Choroid plexus epithelial cell (primary cell): ENCODE data around the gene STATH.

Source experiments
- DNase-seq: peaks from one replicate; pipeline ENCODE4 v3.0.0-alpha.2; 2010; ENCODE audit warnings: low read depth
- H3K4me3 ChIP-seq: 2 replicates; pipeline ENCODE4 v1.5.1; 2011; ENCODE audit warnings: low read depth, mild to moderate bottlenecking, control low read depth, low read length, moderate library complexity
- CTCF ChIP-seq: conservative IDR thresholded peaks from 2 replicates; pipeline ENCODE4 v1.5.1; 2011; ENCODE audit warnings: low read depth, mild to moderate bottlenecking, control low read depth, inconsistent platforms, low read length, moderate library complexity

Gene STATH, protein sequence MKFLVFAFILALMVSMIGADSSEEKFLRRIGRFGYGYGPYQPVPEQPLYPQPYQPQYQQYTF

DNA sequence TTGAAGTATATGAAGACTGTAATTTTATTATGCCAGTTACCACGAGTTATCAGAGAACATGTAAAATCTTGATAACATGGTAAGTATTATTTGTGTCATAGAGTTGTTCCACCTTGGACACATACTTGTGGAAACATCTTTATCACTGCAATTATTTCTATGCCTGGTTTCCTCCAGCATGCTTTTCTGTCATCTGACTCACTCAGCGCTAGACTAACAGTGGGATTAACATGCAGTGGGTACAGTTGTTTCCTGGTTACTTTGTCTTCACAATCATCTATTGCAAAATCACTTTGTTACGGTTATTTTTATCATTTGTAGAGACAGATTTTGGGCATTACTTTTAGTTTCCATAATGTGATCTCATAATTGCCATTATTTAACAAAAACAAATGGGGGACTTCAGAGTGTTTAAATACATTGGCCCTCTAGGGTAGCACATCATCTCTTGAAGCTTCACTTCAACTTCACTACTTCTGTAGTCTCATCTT is at the start of gene STATH:
Gene STATH (plus strand): TSS at position 441 of the 491 bp plus-strand sequence. CDS start 2,472 bp downstream, outside the sequence.
- TF ChIP-seq CTCF: no peak
- DNase-seq: peak; percentile 26
- H3K4me3 ChIP-seq: no peak within 1 kb of the TSS

DNA sequence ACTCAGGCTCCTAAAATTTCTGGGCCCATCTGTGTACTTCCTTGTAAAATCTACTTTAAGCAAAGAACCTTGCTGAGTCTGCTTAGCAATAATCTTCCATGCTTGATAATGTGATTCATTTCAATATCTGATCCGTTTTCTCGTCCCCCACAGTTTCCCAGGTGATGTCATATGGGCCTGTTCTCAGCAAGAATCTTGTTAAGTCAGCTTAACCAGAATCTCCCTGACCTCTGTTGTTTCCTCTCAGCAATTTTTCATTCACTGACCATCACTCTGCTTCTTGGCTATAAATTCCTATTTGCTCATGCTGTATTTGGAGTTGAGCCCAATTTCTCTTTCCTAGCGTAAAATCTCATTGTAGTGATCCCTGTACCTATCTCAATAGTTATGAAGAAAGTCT is 44.2 kb upstream of the STATH start:
- no peak overlapping the region for H3K4me3 ChIP-seq
- no peak for TF ChIP-seq CTCF
- DNase-seq: peak; percentile 63

DNA sequence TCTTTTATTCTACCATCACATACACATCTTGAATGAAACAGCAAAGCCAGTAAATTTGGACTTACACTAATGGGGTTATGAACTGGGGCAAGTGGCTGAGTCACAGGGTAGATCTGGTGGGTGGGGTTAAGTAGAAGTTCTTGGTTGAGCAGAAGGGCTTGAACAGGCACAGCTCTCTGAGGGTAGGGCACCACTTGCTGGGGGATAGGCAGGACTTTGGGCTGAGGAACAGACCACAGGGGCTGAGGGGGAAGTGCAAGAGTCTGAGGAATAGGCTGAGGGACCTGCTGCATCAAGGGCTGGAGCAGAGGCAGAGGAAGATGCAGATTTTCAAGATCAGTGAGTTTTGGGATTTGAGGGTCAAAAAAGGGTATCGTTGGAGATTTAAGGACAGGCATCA is 38.6 kb upstream of the STATH start:
- H3K4me3 ChIP-seq: no peak overlapping the region
- no peak for TF ChIP-seq CTCF
- DNase-seq: no peak

GRCh38 chr4:69965628-69966027 is 30.1 kb upstream of the STATH start, which contains the start of gene CSN2:
CSN2 (minus strand) TSS chr4:69965728; CDS start chr4:69960995, 4,733 bp downstream.
- TF ChIP-seq CTCF: no peak
- DNase-seq: no peak
- H3K4me3 ChIP-seq: no peak within 1 kb of the TSS

DNA sequence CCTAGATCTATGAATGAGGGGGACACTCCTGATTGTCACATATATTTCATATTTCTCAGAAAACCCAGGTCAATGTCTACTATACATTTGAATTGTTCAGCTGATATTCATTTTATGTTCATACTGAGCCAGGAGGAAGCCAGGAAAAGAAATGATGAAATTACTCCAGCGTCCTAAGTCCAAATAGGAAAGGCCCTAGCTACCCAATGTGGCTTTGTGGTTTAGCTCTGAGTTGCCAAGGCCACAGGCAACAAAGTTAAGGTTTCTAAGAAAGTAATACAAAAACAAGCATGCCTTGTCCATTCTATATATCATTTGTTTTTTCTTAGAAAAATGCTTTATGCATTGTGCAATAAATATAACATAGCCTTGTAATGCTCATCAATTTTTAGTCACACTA is 25.7 kb upstream of the STATH start:
- no peak overlapping the region for H3K4me3 ChIP-seq
- peak; percentile 53 for DNase-seq
- no peak for TF ChIP-seq CTCF

- no peak for TF ChIP-seq CTCF
- H3K4me3 ChIP-seq: no peak overlapping the region
- no peak for DNase-seq
Measured at GRCh38 chr4:69974631-69975030, 21.1 kb upstream of the STATH start.

DNA sequence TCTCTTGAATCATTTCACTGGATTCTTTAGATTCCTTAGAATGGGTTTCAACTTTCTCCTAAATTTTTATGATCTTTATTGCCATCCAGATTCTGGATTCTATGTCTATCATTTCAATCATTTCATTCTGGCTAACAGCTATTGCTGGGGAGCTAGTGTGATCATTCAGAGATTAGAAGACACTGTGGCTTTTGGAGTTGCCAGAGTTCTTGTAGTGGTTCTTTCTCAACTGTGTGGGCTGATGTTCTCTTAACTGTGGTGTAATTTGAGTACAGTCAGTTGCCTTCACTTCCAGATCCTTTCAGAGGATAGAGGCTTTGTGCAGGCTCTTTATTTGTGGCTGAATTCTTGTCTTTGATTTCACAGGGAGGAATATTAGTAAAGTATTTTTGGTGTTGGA is 18.2 kb upstream of the STATH start:
- DNase-seq: peak; percentile 82
- H3K4me3 ChIP-seq: no peak overlapping the region
- no peak for TF ChIP-seq CTCF
